Testis (tissue), 3 donors: Measurements from ENCODE around the gene RNF220. TPM values are rescaled to one million over a fixed set of nuclear protein-coding genes. Genes with fewer than 3 reads are reported as not detected.
A peak's percentile ranks its signal among the peaks of the same experiment; 100 is the strongest.

Experiments
- DNase-seq: peaks from one replicate; pipeline ENCODE4 v3.0.0-alpha.2; 2019
- H3K27ac ChIP-seq, 2 donors: fragments of 200-600 bp; sonication (generic); one replicate each; pipeline ENCODE4 v1.5.1; 2019
- H3K27me3 ChIP-seq: fragments of 200-600 bp; sonication (generic); one replicate; pipeline ENCODE4 v1.5.1; 2019
- H3K36me3 ChIP-seq: fragments of 200-600 bp; sonication (generic); one replicate; pipeline ENCODE4 v1.5.1; 2017; ENCODE audit warnings: low read depth; ENCODE audit errors: missing control alignments
- H3K4me1 ChIP-seq: fragments of 200-600 bp; sonication (generic); one replicate; pipeline ENCODE4 v1.5.1; 2019
- H3K4me3 ChIP-seq, 2 donors: fragments of 200-600 bp; sonication (generic); one replicate each; pipeline ENCODE4 v1.5.1; 2017 to 2019
- H3K9me3 ChIP-seq: fragments of 200-600 bp; sonication (generic); one replicate; pipeline ENCODE4 v1.5.1; 2017
- POLR2A ChIP-seq: fragments of 450-650 bp; IDR thresholded peaks from one replicate; pipeline ENCODE4 v1.6.1; 2017; ENCODE audit warnings: antibody characterized with exemption, mild to moderate bottlenecking, moderate library complexity
- WGBS, 2 donors: methylation state at CpG; one replicate each; pipeline ENCODE4 v1.1.5; 2018; 5-methylcytosine and 5-hydroxymethylcytosine counted together
- intact Hi-C: fragments of 100-400 bp; cut with DNase I; formaldehyde crosslinking; loops from one replicate; pipeline ENCODE4 v1.15.1; 2023; ENCODE audit warnings: low total_unique reads
- polyA plus RNA-seq: library from polyadenylated mRNA; stranded (reverse); fragments of 350-450 nt; fragmentation: Illumina TruSeq; extraction: RNeasy Lipid Tissue Mini Kit (QIAGEN cat#74804); gene quantifications from one replicate; pipeline ENCODE4 v1.2.3, GENCODE V29; 2014; ENCODE audit warnings: low read depth, low replicate concordance; ENCODE audit not compliant: insufficient read depth
- total RNA-seq, 2 donors: library from RNA; depleted of rRNA; stranded (reverse); fragments of >200 nt; gene quantifications; one replicate each; pipeline ENCODE4 v1.2.3, GENCODE V29; 2016
- TF ChIP-seq, protein P1 (sequence below), 3 experiments: fragments of 450-650 bp in 2 of 3; fragments of 200-600 bp in 1 of 3; sonication (generic) in 1 of 3; IDR thresholded peaks; one replicate each; pipeline ENCODE4 v1.5.1; 2016 to 2019; ENCODE audit warnings: antibody characterized with exemption in 3 of 3, mild to moderate bottlenecking in 2 of 3, moderate library complexity in 1 of 3

RNF220 gene
- total and polyA plus RNA-seq, 3 donors from 2014 or later, result 99.3 to 148 (median 126) TPM

DNA sequence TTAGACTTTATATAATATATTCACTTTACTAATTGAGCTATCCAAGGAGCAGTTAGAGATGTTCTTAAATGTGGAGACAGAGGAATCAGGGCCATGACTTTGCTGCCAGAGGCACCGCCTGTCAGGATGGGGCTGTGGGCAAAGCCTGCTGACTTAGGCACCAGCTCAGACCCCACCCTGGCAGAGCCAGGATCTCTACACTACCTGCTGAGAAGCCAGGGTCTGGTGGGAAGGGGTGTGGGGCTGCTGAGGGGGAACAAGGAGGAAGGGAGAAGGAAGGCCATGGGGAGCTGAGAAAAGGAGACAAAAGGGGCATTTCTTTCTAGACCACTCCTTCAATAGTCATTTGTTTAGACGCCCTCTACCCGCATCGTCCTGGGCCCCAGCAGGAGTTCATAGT is 164.4 kb downstream of the RNF220 start:
- WGBS, 2 donors, result 79% methylated on average over 4 of the region's 4 CpGs
- intact Hi-C loops, result no loop called here
- no peak for DNase-seq

DNA sequence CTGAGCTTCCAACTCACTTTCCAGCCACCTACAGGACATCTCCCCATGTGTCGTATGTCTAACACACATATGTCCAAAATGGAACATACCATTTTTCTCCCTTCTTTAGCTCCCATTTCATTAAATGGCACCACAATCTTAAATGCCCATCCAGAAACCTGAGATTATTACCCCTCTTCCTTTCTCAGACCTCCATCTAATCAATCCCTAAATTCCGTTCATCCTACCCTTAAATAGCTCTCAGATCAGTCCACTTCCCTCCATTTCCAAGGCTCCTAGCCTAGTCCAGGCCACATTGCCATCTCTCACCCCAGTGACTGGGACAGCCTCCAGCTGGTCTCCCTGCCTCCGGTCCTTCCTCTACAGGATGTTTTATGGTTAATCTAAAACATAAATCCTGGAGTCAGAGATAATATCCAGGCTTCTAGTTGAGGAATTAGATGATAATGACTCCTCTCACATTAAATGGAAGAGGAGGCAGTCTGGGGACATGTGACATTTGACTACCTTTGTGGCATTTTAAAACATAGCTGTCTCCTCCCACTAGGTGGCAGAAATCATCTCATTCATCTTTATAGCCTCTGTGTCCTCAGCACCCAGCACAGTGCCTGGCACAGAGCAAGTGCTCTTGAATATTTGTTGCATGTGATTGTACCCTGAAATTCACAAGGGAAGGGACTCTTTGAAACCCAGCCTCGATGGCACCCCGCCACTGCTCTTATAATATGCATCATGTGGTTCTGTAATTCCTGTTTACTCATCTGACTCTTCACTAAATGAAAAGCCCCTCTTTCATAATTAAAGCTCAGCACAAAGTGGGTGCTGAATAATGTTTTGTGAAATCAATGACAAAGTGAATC is 166.9 kb downstream of the RNF220 start:
- 84 to 88% methylated on average over 5 of the region's 5 CpGs for WGBS, 2 donors
- intact Hi-C loops, result no loop called here
- Histone ChIP-seq H3K4me3 (no peak overlapping the region), H3K4me1 (no peaks in the 10 kb centered on the region), H3K27me3 (no peaks in the 10 kb centered on the region), H3K36me3 (no peaks in the 10 kb centered on the region), H3K27ac (no peak overlapping the region), H3K9me3 (no peaks in the 10 kb centered on the region)
- TF ChIP-seq, protein P1, sequence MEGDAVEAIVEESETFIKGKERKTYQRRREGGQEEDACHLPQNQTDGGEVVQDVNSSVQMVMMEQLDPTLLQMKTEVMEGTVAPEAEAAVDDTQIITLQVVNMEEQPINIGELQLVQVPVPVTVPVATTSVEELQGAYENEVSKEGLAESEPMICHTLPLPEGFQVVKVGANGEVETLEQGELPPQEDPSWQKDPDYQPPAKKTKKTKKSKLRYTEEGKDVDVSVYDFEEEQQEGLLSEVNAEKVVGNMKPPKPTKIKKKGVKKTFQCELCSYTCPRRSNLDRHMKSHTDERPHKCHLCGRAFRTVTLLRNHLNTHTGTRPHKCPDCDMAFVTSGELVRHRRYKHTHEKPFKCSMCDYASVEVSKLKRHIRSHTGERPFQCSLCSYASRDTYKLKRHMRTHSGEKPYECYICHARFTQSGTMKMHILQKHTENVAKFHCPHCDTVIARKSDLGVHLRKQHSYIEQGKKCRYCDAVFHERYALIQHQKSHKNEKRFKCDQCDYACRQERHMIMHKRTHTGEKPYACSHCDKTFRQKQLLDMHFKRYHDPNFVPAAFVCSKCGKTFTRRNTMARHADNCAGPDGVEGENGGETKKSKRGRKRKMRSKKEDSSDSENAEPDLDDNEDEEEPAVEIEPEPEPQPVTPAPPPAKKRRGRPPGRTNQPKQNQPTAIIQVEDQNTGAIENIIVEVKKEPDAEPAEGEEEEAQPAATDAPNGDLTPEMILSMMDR (IDR thresholded peaks at IDR 0.05), result peak in 1 of 3 experiments; percentile 25
- no peak for TF ChIP-seq POLR2A
- DNase-seq, result no peak

More for the DNA sequence above, 164.4 kb downstream of the RNF220 start:
- TF ChIP-seq, protein P1 (IDR thresholded peaks at IDR 0.05), result no peak
- no peak for TF ChIP-seq POLR2A
- no peaks in the 10 kb centered on the region for H3K9me3 ChIP-seq
- H3K27me3 ChIP-seq, result no peaks in the 10 kb centered on the region
- no peak overlapping the region for H3K4me3 ChIP-seq
- H3K4me1 ChIP-seq, result no peaks in the 10 kb centered on the region
- H3K27ac ChIP-seq, result no peak overlapping the region
- no peaks in the 10 kb centered on the region for H3K36me3 ChIP-seq

DNA sequence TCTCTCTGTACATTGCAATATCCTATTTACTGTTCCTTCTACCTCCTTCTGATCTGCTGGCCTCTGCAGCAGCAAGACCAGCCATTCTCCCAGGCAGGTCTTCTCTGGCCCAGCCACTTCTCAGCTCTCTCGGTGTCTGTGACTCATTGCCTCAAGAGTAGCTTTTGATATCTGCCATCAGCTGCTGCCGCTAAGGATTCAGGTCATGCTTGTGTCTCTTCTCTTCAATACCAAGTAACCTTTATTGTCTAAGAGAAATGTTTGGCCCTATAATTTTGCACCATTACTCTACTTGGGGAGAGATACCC is 167.5 kb downstream of the RNF220 start:
- Histone ChIP-seq H3K4me1 (no peaks in the 10 kb centered on the region), H3K36me3 (no peaks in the 10 kb centered on the region), H3K27ac (no peak overlapping the region), H3K9me3 (no peaks in the 10 kb centered on the region), H3K27me3 (no peaks in the 10 kb centered on the region), H3K4me3 (no peak overlapping the region)
- WGBS, 2 donors, result 76 to 92% methylated on average over 2 of the region's 2 CpGs
- no peak for DNase-seq
- TF ChIP-seq, protein P1 (IDR thresholded peaks at IDR 0.05), result no peak
- TF ChIP-seq POLR2A, result no peak
- intact Hi-C loops, result no loop called here

DNA sequence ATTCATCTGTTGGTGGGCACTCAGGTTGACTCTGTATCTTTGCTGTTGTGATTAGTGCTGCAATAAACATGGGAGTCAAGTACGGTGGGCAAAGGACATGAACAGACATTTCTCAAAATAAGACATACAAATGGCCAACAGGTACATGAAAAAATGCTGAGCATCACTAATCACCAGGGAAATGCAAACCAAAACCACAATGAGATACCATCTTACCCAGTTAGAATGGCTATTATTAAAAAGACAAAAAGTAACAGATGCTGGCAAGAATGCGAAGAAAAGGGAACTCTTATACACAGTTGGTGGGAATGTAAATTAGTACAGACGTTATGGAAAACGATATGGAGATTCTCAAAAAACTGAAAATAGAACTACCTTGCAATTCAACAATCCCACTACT is 170.3 kb downstream of the RNF220 start:
- no peaks in the 10 kb centered on the region for H3K27me3 ChIP-seq
- intact Hi-C loops, result no loop called here
- DNase-seq, result no peak
- 81 to 86% methylated on average over 4 of the region's 4 CpGs for WGBS, 2 donors
- no peak overlapping the region for H3K4me3 ChIP-seq
- no peaks in the 10 kb centered on the region for H3K4me1 ChIP-seq
- TF ChIP-seq, protein P1 (IDR thresholded peaks at IDR 0.05), result no peak
- no peak for TF ChIP-seq POLR2A
- H3K36me3 ChIP-seq, result no peaks in the 10 kb centered on the region
- no peak overlapping the region for H3K27ac ChIP-seq
- H3K9me3 ChIP-seq, result no peaks in the 10 kb centered on the region
